ENCODE results near the gene OR6Q1. TPM values are rescaled to one million over a fixed set of nuclear protein-coding genes. Genes with fewer than 3 reads are reported as not detected.

OR6Q1 gene
- total RNA-seq, 1 donor from 2014 or later, result not detected

DNA sequence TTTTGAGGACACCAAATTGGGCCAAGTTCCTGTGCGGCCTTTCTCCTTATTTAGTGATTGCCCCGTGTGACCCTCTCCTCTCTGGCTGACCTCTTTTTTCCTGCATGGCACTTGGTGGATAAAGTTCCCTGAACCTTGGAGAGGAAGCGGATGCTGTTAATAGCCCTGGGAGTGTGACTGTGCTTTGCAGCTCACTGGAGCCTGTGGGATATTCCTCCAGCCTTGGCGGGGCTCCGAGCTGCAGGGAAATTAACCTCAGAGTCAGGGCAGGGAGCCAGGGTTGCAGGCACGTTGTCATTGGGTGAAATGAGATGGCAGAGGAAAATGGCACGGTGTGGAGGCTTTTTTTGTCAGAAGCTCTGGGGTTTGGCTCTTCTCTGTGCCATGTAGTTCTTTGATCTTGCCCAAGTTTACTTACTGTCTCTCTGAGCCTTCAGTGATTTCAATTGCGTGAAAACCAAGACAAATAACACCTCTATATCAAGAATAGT lies 6.1 kb upstream of the OR6Q1 start:
- Mint-ChIP-seq H3K4me1 (no peaks in the 10 kb centered on the region), H3K27me3 (ENCODE audit: low read depth) (no peaks in the 10 kb centered on the region), H3K27ac (ENCODE audit: unreplicated experiment) (peak overlapping the region; percentile 13), H3K36me3 (ENCODE audit: low read depth) (no peaks in the 10 kb centered on the region), H3K4me3 (no peak overlapping the region), H3K9me3 (no peaks in the 10 kb centered on the region)
- DNase-seq (ENCODE audit: low read depth, low spot score), result no peak
- TF ChIP-seq, protein P1, sequence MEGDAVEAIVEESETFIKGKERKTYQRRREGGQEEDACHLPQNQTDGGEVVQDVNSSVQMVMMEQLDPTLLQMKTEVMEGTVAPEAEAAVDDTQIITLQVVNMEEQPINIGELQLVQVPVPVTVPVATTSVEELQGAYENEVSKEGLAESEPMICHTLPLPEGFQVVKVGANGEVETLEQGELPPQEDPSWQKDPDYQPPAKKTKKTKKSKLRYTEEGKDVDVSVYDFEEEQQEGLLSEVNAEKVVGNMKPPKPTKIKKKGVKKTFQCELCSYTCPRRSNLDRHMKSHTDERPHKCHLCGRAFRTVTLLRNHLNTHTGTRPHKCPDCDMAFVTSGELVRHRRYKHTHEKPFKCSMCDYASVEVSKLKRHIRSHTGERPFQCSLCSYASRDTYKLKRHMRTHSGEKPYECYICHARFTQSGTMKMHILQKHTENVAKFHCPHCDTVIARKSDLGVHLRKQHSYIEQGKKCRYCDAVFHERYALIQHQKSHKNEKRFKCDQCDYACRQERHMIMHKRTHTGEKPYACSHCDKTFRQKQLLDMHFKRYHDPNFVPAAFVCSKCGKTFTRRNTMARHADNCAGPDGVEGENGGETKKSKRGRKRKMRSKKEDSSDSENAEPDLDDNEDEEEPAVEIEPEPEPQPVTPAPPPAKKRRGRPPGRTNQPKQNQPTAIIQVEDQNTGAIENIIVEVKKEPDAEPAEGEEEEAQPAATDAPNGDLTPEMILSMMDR (conservative IDR thresholded peaks at IDR 0.05), result no peak

DNA sequence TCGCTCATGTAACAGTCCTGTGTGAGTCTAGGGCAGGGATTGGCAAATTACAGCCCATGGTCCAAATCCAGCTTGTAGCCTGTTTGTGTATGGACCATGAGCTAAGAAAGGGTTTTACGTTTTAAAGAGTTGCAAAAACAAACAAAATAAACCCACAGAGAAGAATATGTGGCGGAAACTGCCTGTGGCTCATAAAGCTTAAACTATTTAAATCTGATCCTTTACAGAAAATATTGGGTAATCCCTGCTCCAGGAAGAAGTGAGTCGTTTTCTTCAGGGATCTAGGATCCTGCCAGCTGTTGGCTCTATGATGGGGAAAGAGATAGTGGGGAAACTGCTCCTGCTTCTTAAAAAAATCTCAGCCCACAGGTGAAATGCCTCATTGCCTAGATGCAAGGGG lies 3.4 kb upstream of the OR6Q1 start:
- TF ChIP-seq, protein P1 (conservative IDR thresholded peaks at IDR 0.05), result no peak
- Mint-ChIP-seq H3K9me3 (no peaks in the 10 kb centered on the region), H3K27me3 (ENCODE audit: low read depth) (no peaks in the 10 kb centered on the region), H3K36me3 (ENCODE audit: low read depth) (no peaks in the 10 kb centered on the region), H3K4me3 (no peak overlapping the region), H3K27ac (ENCODE audit: unreplicated experiment) (no peak overlapping the region), H3K4me1 (no peaks in the 10 kb centered on the region)
- no peak for DNase-seq (ENCODE audit: low read depth, low spot score)

DNA sequence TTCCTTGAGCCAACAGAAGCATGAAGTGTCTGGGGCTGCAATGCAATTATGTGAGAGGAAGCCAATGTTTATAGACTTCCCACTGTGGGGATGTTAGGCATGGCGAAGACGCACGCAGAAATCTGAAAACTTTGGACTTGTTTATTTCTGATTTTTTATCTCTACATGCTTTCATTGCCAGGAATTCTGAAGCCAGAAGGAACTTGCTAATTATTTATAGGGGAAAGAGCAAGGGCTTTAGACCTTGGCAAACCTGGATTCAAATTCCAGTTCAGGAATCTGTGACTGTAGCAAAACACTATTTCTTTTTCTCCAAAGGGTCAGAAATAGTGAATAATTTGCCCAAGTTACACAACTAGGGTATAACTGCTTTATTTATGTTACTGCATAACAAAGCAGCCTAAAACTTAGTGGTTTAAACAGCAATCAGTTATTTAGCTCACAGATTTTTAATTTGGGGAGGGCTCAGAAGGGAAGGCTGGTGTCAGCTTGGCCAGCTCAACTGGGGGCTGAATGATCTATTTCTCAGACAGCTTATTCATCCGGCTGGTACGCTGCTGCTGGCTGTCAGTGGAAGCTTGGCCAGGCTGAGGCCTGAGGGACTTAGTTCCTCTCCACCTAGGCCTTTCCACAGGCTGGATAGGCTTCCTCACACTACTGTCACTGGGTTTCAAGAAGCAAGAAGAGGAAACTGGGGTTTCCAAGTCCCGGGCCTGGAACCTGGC lies 1.9 kb upstream of the OR6Q1 start:
- Mint-ChIP-seq H3K4me1 (no peaks in the 10 kb centered on the region), H3K27ac (ENCODE audit: unreplicated experiment) (peak overlapping the region; percentile 39), H3K36me3 (ENCODE audit: low read depth) (no peaks in the 10 kb centered on the region), H3K27me3 (ENCODE audit: low read depth) (no peaks in the 10 kb centered on the region), H3K9me3 (no peaks in the 10 kb centered on the region), H3K4me3 (no peak overlapping the region)
- DNase-seq (ENCODE audit: low read depth, low spot score), result no peak
- TF ChIP-seq, protein P1 (conservative IDR thresholded peaks at IDR 0.05), result no peak

DNA sequence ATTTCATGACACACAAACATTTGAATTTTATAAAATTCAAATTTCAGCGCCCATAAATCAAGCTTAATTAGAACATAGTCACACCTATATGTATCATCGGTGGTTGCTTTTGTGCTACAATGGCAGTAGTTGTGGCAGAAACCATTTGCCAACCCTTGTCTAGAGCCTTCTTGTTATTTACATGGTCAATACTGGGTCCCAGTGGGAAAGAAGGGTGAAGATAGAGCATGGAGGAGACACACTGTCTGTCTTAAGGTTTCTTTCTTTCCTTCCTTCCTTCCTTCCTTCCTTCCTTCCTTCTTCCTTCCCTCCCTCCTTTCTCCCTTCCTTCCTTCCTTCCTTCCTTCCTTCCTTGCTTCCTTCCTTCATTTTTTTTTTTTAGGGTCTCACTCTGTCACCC lies 3.7 kb downstream of the OR6Q1 start:
- H3K4me1 Mint-ChIP-seq, result no peaks in the 10 kb centered on the region
- TF ChIP-seq, protein P1 (conservative IDR thresholded peaks at IDR 0.05), result no peak
- no peaks in the 10 kb centered on the region for H3K36me3 Mint-ChIP-seq (ENCODE audit: low read depth)
- H3K4me3 Mint-ChIP-seq, result no peak overlapping the region
- H3K27me3 Mint-ChIP-seq (ENCODE audit: low read depth), result peaks cover 3% of the 10 kb centered on the region
- H3K27ac Mint-ChIP-seq (ENCODE audit: unreplicated experiment), result no peak overlapping the region
- H3K9me3 Mint-ChIP-seq, result peaks cover 5% of the 10 kb centered on the region
- no peak for DNase-seq (ENCODE audit: low read depth, low spot score)

DNA sequence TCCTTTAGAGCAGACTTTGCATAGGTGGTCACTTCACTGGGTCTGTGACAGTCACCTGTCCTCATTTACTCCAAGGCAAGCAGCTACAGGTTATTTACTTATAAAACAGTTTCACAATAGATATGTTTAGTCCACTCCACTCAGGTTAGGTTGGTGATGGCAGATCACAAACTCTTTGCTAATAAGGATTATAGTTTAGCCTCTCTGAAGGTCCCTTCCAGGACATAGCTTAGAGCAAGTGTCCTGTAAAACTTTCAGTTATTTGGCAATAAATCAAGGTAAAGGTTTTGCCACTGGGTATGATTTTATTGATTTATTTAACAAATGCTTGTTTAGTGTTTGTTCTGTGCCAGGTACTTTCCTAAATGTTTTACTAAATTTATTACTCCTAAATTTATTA lies 8.8 kb downstream of the OR6Q1 start:
- Mint-ChIP-seq H3K4me1 (no peaks in the 10 kb centered on the region), H3K4me3 (no peak overlapping the region), H3K36me3 (ENCODE audit: low read depth) (no peaks in the 10 kb centered on the region), H3K9me3 (peaks cover 5% of the 10 kb centered on the region), H3K27me3 (ENCODE audit: low read depth) (peaks cover 8% of the 10 kb centered on the region), H3K27ac (ENCODE audit: unreplicated experiment) (no peak overlapping the region)
- TF ChIP-seq, protein P1 (conservative IDR thresholded peaks at IDR 0.05), result no peak
- DNase-seq (ENCODE audit: low read depth, low spot score), result no peak

Measured in neural crest cell (in vitro differentiated cells).